Nephron progenitor cell (in vitro differentiated cells): Measurements from ENCODE around the gene KRIT1.
"Not testable (repeated sequence)": the region's sequence is repeated elsewhere in the genome, so short reads cannot be mapped to it uniquely, and the experiment has no call there.

Experiments used
- DNase-seq: peaks from one replicate; pipeline ENCODE4 v3.0.0; 2021
- H3K27ac Mint-ChIP-seq: 2 replicates; pipeline ENCODE4 v1.8.0; 2021; ENCODE audit warnings: mild to moderate bottlenecking, moderate library complexity, mixed read lengths
- H3K27me3 Mint-ChIP-seq: 2 replicates; pipeline ENCODE4 v1.8.0; 2021; ENCODE audit warnings: mild to moderate bottlenecking, low read depth, mixed read lengths; ENCODE audit not compliant: poor library complexity
- H3K36me3 Mint-ChIP-seq: 2 replicates; pipeline ENCODE4 v1.8.0; 2021; ENCODE audit warnings: low read depth, mixed read lengths
- H3K4me1 Mint-ChIP-seq: 2 replicates; pipeline ENCODE4 v1.8.0; 2021; ENCODE audit warnings: mixed read lengths
- H3K4me3 Mint-ChIP-seq: 2 replicates; pipeline ENCODE4 v1.8.0; 2021; ENCODE audit warnings: mild to moderate bottlenecking, moderate library complexity, mixed read lengths
- H3K9me3 Mint-ChIP-seq: 2 replicates; pipeline ENCODE4 v1.8.0; 2021; ENCODE audit warnings: mild to moderate bottlenecking, moderate library complexity, mixed read lengths
- TF ChIP-seq, protein P1 (sequence below): fragments of 200-600 bp; sonication (generic); IDR thresholded peaks from 2 replicates; pipeline ENCODE4 v1.5.0; 2021; ENCODE audit warnings: antibody characterized with exemption

The KRIT1 gene

DNA sequence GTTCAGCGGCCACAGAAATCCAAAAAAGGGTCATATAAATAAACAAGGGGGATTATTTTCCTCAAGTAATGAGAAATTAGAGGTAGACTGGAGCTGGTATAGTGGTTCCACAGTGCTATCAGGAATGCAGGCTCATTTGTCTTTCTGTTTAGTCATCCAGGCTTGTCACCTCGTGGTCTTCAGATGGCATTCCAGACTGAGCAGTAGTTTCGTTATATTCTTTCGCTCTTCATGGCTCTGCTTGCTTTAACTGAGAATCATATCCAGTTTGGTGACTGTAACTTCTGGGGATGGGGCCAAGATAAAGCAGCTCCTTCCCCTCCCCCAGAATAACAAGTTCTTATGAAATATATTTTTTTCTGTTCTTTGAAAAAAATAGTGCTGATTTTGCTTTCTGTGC lies 9.6 kb upstream of the KRIT1 start:
- Mint-ChIP-seq H3K27me3 (no peaks in the 10 kb centered on the region), H3K27ac (no peak overlapping the region), H3K4me1 (no peaks in the 10 kb centered on the region), H3K36me3 (peaks cover 72% of the 10 kb centered on the region), H3K4me3 (no peak overlapping the region), H3K9me3 (peaks cover 38% of the 10 kb centered on the region)
- DNase-seq, result no peak
- TF ChIP-seq, protein P1, sequence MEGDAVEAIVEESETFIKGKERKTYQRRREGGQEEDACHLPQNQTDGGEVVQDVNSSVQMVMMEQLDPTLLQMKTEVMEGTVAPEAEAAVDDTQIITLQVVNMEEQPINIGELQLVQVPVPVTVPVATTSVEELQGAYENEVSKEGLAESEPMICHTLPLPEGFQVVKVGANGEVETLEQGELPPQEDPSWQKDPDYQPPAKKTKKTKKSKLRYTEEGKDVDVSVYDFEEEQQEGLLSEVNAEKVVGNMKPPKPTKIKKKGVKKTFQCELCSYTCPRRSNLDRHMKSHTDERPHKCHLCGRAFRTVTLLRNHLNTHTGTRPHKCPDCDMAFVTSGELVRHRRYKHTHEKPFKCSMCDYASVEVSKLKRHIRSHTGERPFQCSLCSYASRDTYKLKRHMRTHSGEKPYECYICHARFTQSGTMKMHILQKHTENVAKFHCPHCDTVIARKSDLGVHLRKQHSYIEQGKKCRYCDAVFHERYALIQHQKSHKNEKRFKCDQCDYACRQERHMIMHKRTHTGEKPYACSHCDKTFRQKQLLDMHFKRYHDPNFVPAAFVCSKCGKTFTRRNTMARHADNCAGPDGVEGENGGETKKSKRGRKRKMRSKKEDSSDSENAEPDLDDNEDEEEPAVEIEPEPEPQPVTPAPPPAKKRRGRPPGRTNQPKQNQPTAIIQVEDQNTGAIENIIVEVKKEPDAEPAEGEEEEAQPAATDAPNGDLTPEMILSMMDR, result no peak

DNA sequence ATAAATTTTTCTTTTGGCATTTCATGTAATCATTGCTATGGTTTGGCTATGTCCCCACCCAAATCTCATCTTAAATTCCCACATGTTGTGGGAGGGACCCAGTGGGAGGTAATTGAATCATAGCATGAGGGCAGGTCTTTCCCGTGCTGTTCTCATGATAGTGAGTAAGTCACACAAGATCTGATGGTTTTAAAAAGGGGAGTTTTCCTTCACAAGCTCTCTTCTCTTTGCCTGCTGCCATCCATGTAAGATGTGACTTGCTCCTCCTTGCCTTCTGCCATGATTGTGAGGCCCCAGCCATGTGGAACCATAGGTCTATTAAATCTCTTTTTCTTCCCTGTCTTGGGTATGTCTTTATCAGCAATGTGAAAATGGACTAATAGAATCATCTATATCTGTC lies 9.1 kb upstream of the KRIT1 start:
- H3K4me1 Mint-ChIP-seq, H3K27ac Mint-ChIP-seq, DNase-seq, H3K27me3 Mint-ChIP-seq, H3K4me3 Mint-ChIP-seq: not testable (repeated sequence)
- Mint-ChIP-seq H3K36me3 (peaks cover 67% of the 10 kb centered on the region), H3K9me3 (peaks cover 37% of the 10 kb centered on the region)

DNA sequence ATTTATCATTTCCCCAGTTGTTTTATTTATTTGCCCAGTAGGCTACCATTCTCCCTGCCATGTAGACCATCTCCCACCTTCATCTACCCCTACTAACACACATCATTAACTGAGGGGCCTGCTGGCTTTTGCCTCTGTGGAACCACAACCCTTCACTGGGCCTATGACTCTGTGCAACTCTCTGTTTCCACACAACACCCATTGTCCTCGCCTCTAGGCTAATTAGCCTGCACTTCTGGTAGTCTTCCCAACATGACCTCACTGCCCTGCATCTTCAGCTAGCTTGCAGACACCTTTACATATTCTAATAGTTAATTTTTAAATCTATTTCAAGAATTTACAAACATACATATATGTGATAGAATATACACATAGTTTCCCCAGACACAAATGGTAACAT lies 7.5 kb upstream of the KRIT1 start:
- Mint-ChIP-seq H3K4me3 (no peak overlapping the region), H3K36me3 (peaks cover 55% of the 10 kb centered on the region), H3K27ac (no peak overlapping the region), H3K27me3 (no peaks in the 10 kb centered on the region), H3K4me1 (peaks cover 3% of the 10 kb centered on the region), H3K9me3 (peaks cover 27% of the 10 kb centered on the region)
- DNase-seq, result no peak
- TF ChIP-seq, protein P1, result no peak

DNA sequence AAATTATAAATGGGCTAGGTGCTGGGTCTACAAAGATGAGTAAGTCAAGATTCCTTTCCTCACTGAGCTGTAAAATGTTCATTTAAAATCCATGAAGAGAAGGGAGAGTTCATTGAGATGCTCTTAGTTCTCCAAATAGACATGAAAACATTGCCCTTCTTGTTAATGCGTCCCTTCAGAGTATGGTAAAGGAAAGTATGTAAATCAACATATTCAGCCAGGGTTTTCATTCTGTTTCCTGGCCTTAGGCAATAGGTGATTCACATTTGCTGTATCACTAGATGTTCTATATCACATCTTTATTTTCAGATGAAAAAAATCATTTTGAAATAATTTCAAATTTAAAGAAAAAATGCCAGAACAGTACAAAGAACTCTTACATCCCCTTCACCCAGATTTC lies 5.5 kb upstream of the KRIT1 start:
- Mint-ChIP-seq H3K4me3 (no peak overlapping the region), H3K36me3 (peaks cover 46% of the 10 kb centered on the region), H3K9me3 (peaks cover 22% of the 10 kb centered on the region), H3K27ac (no peak overlapping the region), H3K27me3 (no peaks in the 10 kb centered on the region), H3K4me1 (peaks cover 19% of the 10 kb centered on the region)
- TF ChIP-seq, protein P1, result no peak
- no peak for DNase-seq

DNA sequence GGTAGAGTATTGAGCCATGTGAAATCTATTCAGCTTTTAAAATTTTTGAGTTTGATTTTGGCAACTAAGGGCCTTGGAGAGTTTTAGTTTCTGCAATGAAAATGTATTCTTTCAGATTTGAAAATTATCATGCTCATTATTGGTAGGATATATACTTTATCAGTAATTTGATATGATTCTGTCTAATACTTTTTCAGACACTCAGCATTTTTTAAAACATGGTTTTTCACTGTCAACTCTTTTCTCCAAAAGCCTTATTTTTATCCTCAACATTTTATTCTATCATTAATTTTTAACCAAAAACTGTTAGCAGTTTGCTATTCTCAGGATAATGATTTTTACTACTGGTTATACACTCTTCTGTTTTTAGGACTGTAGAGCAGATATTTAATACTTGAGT lies 4.9 kb upstream of the KRIT1 start:
- no peak for DNase-seq
- H3K9me3 Mint-ChIP-seq, result peaks cover 22% of the 10 kb centered on the region
- peaks cover 40% of the 10 kb centered on the region for H3K36me3 Mint-ChIP-seq
- no peak overlapping the region for H3K27ac Mint-ChIP-seq
- no peak overlapping the region for H3K4me3 Mint-ChIP-seq
- no peaks in the 10 kb centered on the region for H3K27me3 Mint-ChIP-seq
- TF ChIP-seq, protein P1, result no peak
- H3K4me1 Mint-ChIP-seq, result peaks cover 19% of the 10 kb centered on the region

DNA sequence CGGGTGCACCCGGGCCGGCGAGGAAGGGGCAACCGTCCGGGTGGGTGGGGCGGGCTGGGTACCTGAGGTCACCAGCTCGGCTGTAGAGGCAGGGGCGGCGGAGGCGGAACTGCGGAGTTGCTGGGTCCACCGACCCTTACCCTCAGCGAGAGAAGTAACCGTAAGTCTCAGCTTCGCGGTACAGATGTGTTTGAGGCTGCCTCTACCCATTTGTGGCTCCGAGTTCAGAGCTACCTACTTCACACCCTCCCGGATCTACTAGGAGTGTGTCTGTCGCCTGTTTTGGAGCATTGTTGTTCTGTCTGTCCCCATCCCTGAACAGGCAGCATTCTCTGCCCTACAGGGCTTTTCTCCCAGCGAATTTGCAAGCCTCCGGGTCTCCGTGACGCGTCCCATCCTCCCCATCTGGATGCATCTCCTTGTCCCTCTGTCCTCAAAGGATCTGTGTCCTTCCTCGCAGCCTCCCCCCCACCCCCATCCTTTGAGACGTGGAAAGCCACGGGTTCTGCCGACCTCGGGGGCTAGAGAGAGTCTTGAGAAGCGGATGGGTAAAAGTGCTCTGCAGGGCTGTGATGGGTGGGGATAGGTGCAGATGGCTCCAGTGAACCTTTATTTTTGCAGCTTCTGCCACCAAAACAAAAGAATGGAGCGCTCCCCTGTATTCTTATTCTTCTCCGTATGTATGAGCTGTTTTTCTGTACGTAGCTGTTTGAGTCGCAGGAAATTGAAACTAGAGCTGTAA lies 817 bp upstream of the KRIT1 start:
- peak; percentile 27 for DNase-seq
- peaks cover 14% of the 10 kb centered on the region for H3K36me3 Mint-ChIP-seq
- TF ChIP-seq, protein P1, result no peak
- H3K4me3 Mint-ChIP-seq, result peak overlapping the region; percentile 98
- no peaks in the 10 kb centered on the region for H3K27me3 Mint-ChIP-seq
- H3K9me3 Mint-ChIP-seq, result no peaks in the 10 kb centered on the region
- peak overlapping the region; percentile 99 for H3K27ac Mint-ChIP-seq
- peaks cover 41% of the 10 kb centered on the region for H3K4me1 Mint-ChIP-seq
